GM20000 (cell line): ENCODE data around the gene ASS1.

Source experiments
- DNase-seq: peaks from one replicate; pipeline ENCODE4 v3.0.0; 2012; ENCODE audit warnings: low spot score
- CTCF ChIP-seq: IDR thresholded peaks from 2 replicates; pipeline ENCODE4 v1.5.1; 2012; ENCODE audit warnings: mild to moderate bottlenecking, control low read depth; ENCODE audit errors: extremely low read depth, missing control alignments

Gene ASS1

GRCh38 chr9:130488621-130489330, 44.0 kb downstream of the ASS1 start:
- TF ChIP-seq CTCF: no peak
- DNase-seq: no peak

- no peak for DNase-seq
These were observed 46.2 kb downstream of the ASS1 start for GRCh38 chr9:130490981-130491380.

DNA sequence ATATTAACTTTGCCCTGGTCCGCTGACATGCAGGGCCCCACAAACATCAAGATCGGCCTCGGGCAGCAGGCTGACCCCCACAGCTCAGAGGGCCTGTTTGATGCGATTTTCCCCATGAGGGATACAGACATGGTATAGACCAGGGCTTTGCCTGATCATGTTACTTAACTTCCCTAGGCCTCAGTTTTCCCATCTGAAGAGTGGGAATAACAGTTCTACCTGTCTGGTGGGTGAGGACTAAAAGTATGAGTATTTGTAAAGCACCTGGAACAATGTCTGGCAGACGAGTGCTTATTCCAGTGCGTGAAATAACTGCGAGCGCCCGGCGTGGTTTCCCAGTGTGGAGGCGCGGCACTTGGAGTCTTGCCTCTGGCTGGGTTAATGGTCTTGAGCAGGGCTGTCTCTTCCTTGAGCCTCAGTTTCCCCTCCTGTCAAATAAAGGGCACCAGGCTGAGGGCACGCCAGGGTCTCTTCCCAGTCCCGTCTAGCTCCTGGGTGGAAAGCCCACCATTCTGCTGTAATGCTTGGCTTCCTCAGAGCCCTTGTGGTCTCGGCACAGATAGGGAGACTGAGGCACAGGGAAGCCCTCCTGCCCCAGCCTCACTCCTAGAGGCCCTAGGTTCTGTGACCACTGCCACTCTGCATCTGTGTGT, 47.2 kb downstream of the ASS1 start:
- no peak for TF ChIP-seq CTCF
- no peak for DNase-seq

More at GRCh38 chr9:130490981-130491380, 46.2 kb downstream of the ASS1 start:
- TF ChIP-seq CTCF: no peak

GRCh38 chr9:130493021-130493420, 48.3 kb downstream of the ASS1 start:
- TF ChIP-seq CTCF: no peak
- no peak for DNase-seq

GRCh38 chr9:130493476-130493875, 48.7 kb downstream of the ASS1 start:
- no peak for TF ChIP-seq CTCF
- no peak for DNase-seq

GRCh38 chr9:130495067-130495466, 50.3 kb downstream of the ASS1 start:
- no peak for DNase-seq
- no peak for TF ChIP-seq CTCF

DNA sequence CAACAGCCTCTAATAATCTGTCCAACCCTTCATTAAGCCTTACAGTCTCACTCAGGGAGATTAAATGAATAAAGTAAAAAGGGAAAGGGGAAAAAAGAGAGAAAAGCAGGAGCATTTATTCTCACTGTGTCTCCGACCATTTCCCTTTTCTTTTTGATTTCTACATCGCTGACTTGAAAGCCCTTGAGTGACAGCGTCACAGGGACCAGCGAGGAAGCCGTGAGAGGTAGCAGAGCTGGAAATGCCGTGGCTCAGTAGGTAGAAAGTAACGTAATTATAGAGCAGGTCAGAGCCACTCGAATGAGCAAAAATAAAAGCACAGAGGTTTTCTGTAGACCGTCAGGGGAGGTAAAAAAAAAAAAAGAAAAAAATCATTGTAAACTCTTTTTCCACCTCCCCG, 52.4 kb downstream of the ASS1 start:
- DNase-seq: no peak
- TF ChIP-seq CTCF: no peak
